LNCAP (cell line): ENCODE results near the gene TRPC3.

Experiments used
- CTCF ChIP-seq: fragments of 450-650 bp; IDR thresholded peaks from 2 replicates; pipeline ENCODE4 v1.5.1; 2017; ENCODE audit warnings: mild to moderate bottlenecking

The TRPC3 gene

GRCh38 chr4:121842862-121843261 is 109.0 kb downstream of the TRPC3 start:
- TF ChIP-seq CTCF: no peak

- no peak for TF ChIP-seq CTCF
Observed at GRCh38 chr4:121838136-121838535, 113.7 kb downstream of the TRPC3 start.

GRCh38 chr4:121829511-121829910 is 122.3 kb downstream of the TRPC3 start:
- TF ChIP-seq CTCF: no peak
